Kidney (tissue), 14 donors: ENCODE measurements around the gene SS18L1. TPM values are rescaled to one million over a fixed set of nuclear protein-coding genes. Genes with fewer than 3 reads are reported as not detected.

Experiments
- DNase-seq, 5 donors: peaks; one replicate each; pipeline ENCODE4 v3.0.0-alpha.2; 2013 to 2020
- FAIRE-seq: peaks from 2 replicates; lab custom pipeline; 2012; peaks lifted over from hg19 to GRCh38; lab: Jason Lieb, UNC
- H3K27ac ChIP-seq, 2 donors: one replicate each; pipeline ENCODE4 v1.7.0; 2013; ENCODE audit warnings: low read depth in 2 of 2, low read length in 2 of 2, inconsistent platforms in 1 of 2
- H3K27me3 ChIP-seq: one replicate; pipeline ENCODE4 v1.7.1; 2013; ENCODE audit warnings: low read length, inconsistent platforms; ENCODE audit not compliant: control insufficient read depth, insufficient read depth
- H3K36me3 ChIP-seq, 3 donors: one replicate each; pipeline versions ENCODE4 v1.7.0 to v1.7.1; 2013; ENCODE audit warnings: low read length in 3 of 3, control low read depth in 1 of 3, inconsistent platforms in 1 of 3; ENCODE audit not compliant: insufficient read depth in 3 of 3, control insufficient read depth in 2 of 3
- H3K4me1 ChIP-seq, 3 donors: one replicate each; pipeline versions ENCODE4 v1.7.0 to v1.7.1; 2013; ENCODE audit warnings: low read length in 3 of 3, inconsistent platforms in 1 of 3, low read depth in 1 of 3; ENCODE audit not compliant: control insufficient read depth in 2 of 3, insufficient read depth in 2 of 3
- H3K4me3 ChIP-seq, 3 donors: one replicate each; pipeline versions ENCODE4 v1.7.0 to v1.8.1; 2013; ENCODE audit warnings: low read length in 3 of 3, control low read depth in 1 of 3, inconsistent platforms in 1 of 3
- H3K9ac ChIP-seq, 3 donors: one replicate each; pipeline versions ENCODE4 v1.7.0 to v1.7.1; 2013; ENCODE audit warnings: low read length in 3 of 3, control low read depth in 1 of 3, inconsistent platforms in 1 of 3
- H3K9me3 ChIP-seq, 3 donors: one replicate each; pipeline versions ENCODE4 v1.7.0 to v1.7.1; 2013; ENCODE audit warnings: low read length in 3 of 3, control low read depth in 1 of 3, inconsistent platforms in 1 of 3; ENCODE audit not compliant: control insufficient read depth in 2 of 3, insufficient read depth in 1 of 3
- CTCF ChIP-seq: IDR thresholded peaks from 3 replicates; pipeline ENCODE4 v1.5.1; 2012; ENCODE audit warnings: mild to moderate bottlenecking, moderate library complexity, borderline replicate concordance; ENCODE audit not compliant: insufficient read depth; ENCODE audit errors: extremely low read depth
- intact Hi-C: fragments of 100-400 bp; cut with DNase I; formaldehyde crosslinking; loops from one replicate; pipeline ENCODE4 v1.11.1; 2022
- polyA plus RNA-seq: library from polyadenylated mRNA; stranded (reverse); fragments of 350-450 nt; fragmentation: Illumina TruSeq; extraction: RNeasy Lipid Tissue Mini Kit (QIAGEN cat#74804); gene quantifications from one replicate; pipeline ENCODE4 v1.2.3, GENCODE V29; 2014; ENCODE audit warnings: low read depth, low replicate concordance; ENCODE audit not compliant: insufficient read depth
- total RNA-seq: library from RNA; stranded (reverse); fragmentation: NEBNext Ultra II Directional; extraction: Animal tissue kit (Norgen Biotek cat#: 25700); gene quantifications from one replicate; pipeline ENCODE4 v1.2.1, GENCODE V29; 2021
- donor health status: control.
- donor health status: control.
- donor health status: control.
- donor health status: control.
- donor health status: control.
- donor health status: DM: yes; HTN: yes; CAD: no.
- donor health status: Normal renal cell carcinoma (clear cell type).

Gene SS18L1
- total and polyA plus RNA-seq, 2 donors from 2014 or later = 6.5 to 12.0 TPM

DNA sequence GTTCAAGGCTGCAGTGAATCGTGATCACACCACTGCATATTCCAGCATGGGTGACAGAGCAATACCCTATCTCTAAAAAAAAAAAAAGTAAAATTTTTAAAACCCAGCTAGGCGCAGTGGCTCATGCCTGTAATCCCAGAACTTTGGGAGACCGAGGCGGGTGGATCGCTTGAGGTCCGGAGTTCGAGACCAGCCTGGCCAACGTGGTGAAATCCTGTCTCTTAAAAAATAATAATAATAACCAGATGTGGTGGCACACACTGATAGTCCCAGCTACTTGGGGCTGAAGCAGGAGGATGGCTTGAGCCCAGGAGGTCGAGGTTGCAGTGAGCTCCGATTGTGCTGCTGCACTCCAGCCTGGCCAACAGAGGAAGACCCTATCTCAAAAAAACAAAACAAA, 52.7 kb downstream of the SS18L1 start:
- H3K27me3 ChIP-seq = no peaks in the 10 kb centered on the region
- intact Hi-C loops = no loop called here
- no peaks in the 10 kb centered on the region for H3K4me1 ChIP-seq
- no peak overlapping the region for H3K4me3 ChIP-seq
- H3K36me3 ChIP-seq = peaks cover 2 to 30% (median 24%) of the 10 kb centered on the region in 3 donors
- no peaks in the 10 kb centered on the region for H3K9me3 ChIP-seq
- FAIRE-seq = no peak
- H3K27ac ChIP-seq = no peak overlapping the region
- no peak overlapping the region for H3K9ac ChIP-seq
- DNase-seq = peak in 1 of 5 donors; percentile 25
- TF ChIP-seq CTCF = no peak

DNA sequence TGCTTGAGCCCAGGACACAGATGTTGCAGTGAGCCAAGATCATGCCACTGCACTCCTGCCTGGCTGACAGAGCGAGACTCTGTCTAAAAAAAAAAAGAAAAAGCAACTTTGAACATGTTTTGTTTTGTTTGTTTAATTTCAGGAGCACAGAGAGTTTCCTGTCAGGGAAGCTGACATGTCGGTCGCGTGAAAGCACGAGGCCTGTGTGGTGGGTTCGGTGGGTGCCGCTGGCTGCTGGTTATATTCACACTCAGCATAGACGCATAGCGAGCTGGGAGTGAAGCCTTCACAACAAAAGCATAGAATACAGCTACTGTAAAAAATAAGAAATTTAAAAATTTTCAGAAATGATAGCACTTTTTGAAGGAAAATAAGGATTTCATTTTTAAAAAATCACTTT, 53.7 kb downstream of the SS18L1 start:
- Histone ChIP-seq H3K4me3 (no peak overlapping the region), H3K9me3 (no peaks in the 10 kb centered on the region), H3K4me1 (no peaks in the 10 kb centered on the region), H3K27me3 (no peaks in the 10 kb centered on the region), H3K36me3 (peaks cover 2 to 30% (median 24%) of the 10 kb centered on the region in 3 donors), H3K27ac (no peak overlapping the region), H3K9ac (no peak overlapping the region)
- DNase-seq = peak in 1 of 5 donors; percentile 43
- TF ChIP-seq CTCF = no peak
- no peak for FAIRE-seq
- intact Hi-C loops = no loop called here

DNA sequence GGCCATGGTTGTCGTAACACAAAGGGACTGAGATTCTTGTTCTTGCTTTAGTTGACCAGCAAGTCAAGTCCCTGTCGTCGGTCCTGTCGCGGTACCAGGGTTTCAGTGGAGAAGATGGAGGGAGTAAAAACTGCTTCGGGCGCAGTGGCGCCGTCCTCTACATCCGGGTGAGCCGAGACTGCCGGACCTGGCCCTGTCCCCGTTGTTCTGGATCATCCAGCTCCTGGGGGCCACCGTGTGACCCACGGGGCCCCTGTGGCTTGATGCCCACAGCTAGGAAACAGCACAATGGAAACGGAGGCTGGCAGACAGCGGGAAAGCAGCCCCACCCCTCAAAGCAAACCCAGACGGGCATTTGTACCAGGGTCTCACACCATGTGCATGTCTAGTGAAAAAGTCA, 54.2 kb downstream of the SS18L1 start:
- no peak for TF ChIP-seq CTCF
- no peak overlapping the region for H3K4me3 ChIP-seq
- no peaks in the 10 kb centered on the region for H3K27me3 ChIP-seq
- intact Hi-C loops = no loop called here
- DNase-seq = peak in 1 of 5 donors; percentile 49
- H3K27ac ChIP-seq = no peak overlapping the region
- no peak for FAIRE-seq
- no peaks in the 10 kb centered on the region for H3K4me1 ChIP-seq
- no peak overlapping the region for H3K9ac ChIP-seq
- H3K36me3 ChIP-seq = peaks cover 2 to 30% (median 24%) of the 10 kb centered on the region in 3 donors
- H3K9me3 ChIP-seq = no peaks in the 10 kb centered on the region

GRCh38 chr20:62198496-62198895, 54.9 kb downstream of the SS18L1 start:
- H3K9me3 ChIP-seq = no peaks in the 10 kb centered on the region
- intact Hi-C loops = no loop called here
- no peaks in the 10 kb centered on the region for H3K27me3 ChIP-seq
- peaks cover 0 to 24% (median 21%) of the 10 kb centered on the region in 3 donors for H3K36me3 ChIP-seq
- H3K4me3 ChIP-seq = no peak overlapping the region
- peak in 1 of 5 donors; percentile 56 for DNase-seq
- no peaks in the 10 kb centered on the region for H3K4me1 ChIP-seq
- FAIRE-seq = no peak
- H3K9ac ChIP-seq = no peak overlapping the region
- no peak overlapping the region for H3K27ac ChIP-seq
- no peak for TF ChIP-seq CTCF
